ENCODE measurements around the gene CLEC6A.
A peak's percentile ranks its signal among the peaks of the same experiment; 100 is the strongest.
"Not testable (repeated sequence)": the region's sequence is repeated elsewhere in the genome, so short reads cannot be mapped to it uniquely, and the experiment has no call there.

Gene CLEC6A

GRCh38 chr12:8483079-8483478 is 27.3 kb downstream of the CLEC6A start:
- no peak for TF ChIP-seq CTCF (IDR thresholded peaks at IDR 0.05; ENCODE audit: low read depth, low read length)
- Histone ChIP-seq H3K9me3 (ENCODE audit: severe bottlenecking) (no peaks in the 10 kb centered on the region), H3K4me3 (ENCODE audit: low read depth, low read length) (no peak overlapping the region), H3K36me3 (no peaks in the 10 kb centered on the region), H3K27me3 (ENCODE audit: insufficient read depth, low read depth, severe bottlenecking) (no peaks in the 10 kb centered on the region), H3K27ac (no peak overlapping the region)
- DNase-seq, result no peak

GRCh38 chr12:8491646-8492530 is 36.1 kb downstream of the CLEC6A start:
- TF ChIP-seq CTCF (IDR thresholded peaks at IDR 0.05; ENCODE audit: low read depth, low read length), result no peak
- Histone ChIP-seq H3K27me3 (ENCODE audit: insufficient read depth, low read depth, severe bottlenecking) (no peaks in the 10 kb centered on the region), H3K36me3 (no peaks in the 10 kb centered on the region), H3K27ac (no peak overlapping the region), H3K4me3 (ENCODE audit: low read depth, low read length) (no peak overlapping the region), H3K9me3 (ENCODE audit: severe bottlenecking) (no peaks in the 10 kb centered on the region)
- no peak for DNase-seq

GRCh38 chr12:8493084-8493483 is 37.3 kb downstream of the CLEC6A start:
- no peak for TF ChIP-seq CTCF (IDR thresholded peaks at IDR 0.05; ENCODE audit: low read depth, low read length)
- no peak overlapping the region for H3K27ac ChIP-seq
- DNase-seq, result no peak
- no peaks in the 10 kb centered on the region for H3K9me3 ChIP-seq (ENCODE audit: severe bottlenecking)
- H3K27me3 ChIP-seq (ENCODE audit: insufficient read depth, low read depth, severe bottlenecking), result no peaks in the 10 kb centered on the region
- H3K36me3 ChIP-seq, result no peaks in the 10 kb centered on the region
- no peak overlapping the region for H3K4me3 ChIP-seq (ENCODE audit: low read depth, low read length)

- H3K4me3 ChIP-seq (ENCODE audit: low read depth, low read length); H3K36me3 ChIP-seq; H3K9me3 ChIP-seq (ENCODE audit: severe bottlenecking); DNase-seq; H3K27ac ChIP-seq; H3K27me3 ChIP-seq (ENCODE audit: insufficient read depth, low read depth, severe bottlenecking): not testable (repeated sequence)
Observed at GRCh38 chr12:8495671-8496070, 39.9 kb downstream of the CLEC6A start.

GRCh38 chr12:8496074-8496473 is 40.3 kb downstream of the CLEC6A start:
- not testable (repeated sequence) for DNase-seq; H3K36me3 ChIP-seq; H3K27ac ChIP-seq; H3K27me3 ChIP-seq (ENCODE audit: insufficient read depth, low read depth, severe bottlenecking); H3K9me3 ChIP-seq (ENCODE audit: severe bottlenecking); H3K4me3 ChIP-seq (ENCODE audit: low read depth, low read length)

- no peak overlapping the region for H3K4me3 ChIP-seq (ENCODE audit: low read depth, low read length)
- no peak for DNase-seq
- no peak overlapping the region for H3K27ac ChIP-seq
- peak; percentile 32 for TF ChIP-seq CTCF (IDR thresholded peaks at IDR 0.05; ENCODE audit: low read depth, low read length)
- H3K27me3 ChIP-seq (ENCODE audit: insufficient read depth, low read depth, severe bottlenecking), result no peaks in the 10 kb centered on the region
- no peaks in the 10 kb centered on the region for H3K36me3 ChIP-seq
- no peaks in the 10 kb centered on the region for H3K9me3 ChIP-seq (ENCODE audit: severe bottlenecking)
Observed at GRCh38 chr12:8499616-8500015, 43.9 kb downstream of the CLEC6A start.

- no peaks in the 10 kb centered on the region for H3K27me3 ChIP-seq (ENCODE audit: insufficient read depth, low read depth, severe bottlenecking)
- TF ChIP-seq CTCF (IDR thresholded peaks at IDR 0.05; ENCODE audit: low read depth, low read length), result no peak
Observed at GRCh38 chr12:8501720-8502119, 46.0 kb downstream of the CLEC6A start.

More at GRCh38 chr12:8501720-8502119, 46.0 kb downstream of the CLEC6A start:
- no peak overlapping the region for H3K27ac ChIP-seq
- no peaks in the 10 kb centered on the region for H3K36me3 ChIP-seq
- no peak for DNase-seq
- no peak overlapping the region for H3K4me3 ChIP-seq (ENCODE audit: low read depth, low read length)
- H3K9me3 ChIP-seq (ENCODE audit: severe bottlenecking), result no peaks in the 10 kb centered on the region
